HG03342 (cell line): ENCODE data around the gene CCNYL1.
A peak's percentile ranks its signal among the peaks of the same experiment; 100 is the strongest.
"Not testable (repeated sequence)": the region's sequence is repeated elsewhere in the genome, so short reads cannot be mapped to it uniquely, and the experiment has no call there.

ENCODE experiments used
- ATAC-seq: cut with Tn5 transposase; IDR thresholded peaks from one replicate; pipeline ENCODE4 v1.9.1; 2021; ENCODE audit warnings: mild to moderate bottlenecking, moderate library complexity; ENCODE audit not compliant: unreplicated experiment

The CCNYL1 gene

GRCh38 chr2:207696911-207697310, 14.5 kb upstream of the CCNYL1 start:
- not testable (repeated sequence) for ATAC-seq

GRCh38 chr2:207697411-207697810, 14.0 kb upstream of the CCNYL1 start:
- no peak for ATAC-seq

- ATAC-seq = no peak
Observed at GRCh38 chr2:207698301-207698700, 13.1 kb upstream of the CCNYL1 start.

- no peak for ATAC-seq
Observed at GRCh38 chr2:207704078-207704477, 7.4 kb upstream of the CCNYL1 start.

GRCh38 chr2:207704671-207705070, 6.8 kb upstream of the CCNYL1 start:
- no peak for ATAC-seq

- no peak for ATAC-seq
Observed at GRCh38 chr2:207706936-207707860, 4.2 kb upstream of the CCNYL1 start.

- ATAC-seq = peak; percentile 21
Observed at GRCh38 chr2:207711750-207712530, 500 bp downstream of the CCNYL1 start.

- ATAC-seq = no peak
Observed at GRCh38 chr2:207716056-207716455, 4.6 kb downstream of the CCNYL1 start.

- ATAC-seq = no peak
Observed at GRCh38 chr2:207718521-207718920, 7.1 kb downstream of the CCNYL1 start.

GRCh38 chr2:207719008-207719407, 7.6 kb downstream of the CCNYL1 start:
- no peak for ATAC-seq

GRCh38 chr2:207719655-207720054, 8.2 kb downstream of the CCNYL1 start:
- not testable (repeated sequence) for ATAC-seq

- no peak for ATAC-seq
Observed at GRCh38 chr2:207720517-207721187, 9.2 kb downstream of the CCNYL1 start.

- no peak for ATAC-seq
Observed at GRCh38 chr2:207722773-207723424, 11.5 kb downstream of the CCNYL1 start.

GRCh38 chr2:207723425-207723787, 12.0 kb downstream of the CCNYL1 start:
- not testable (repeated sequence) for ATAC-seq

- ATAC-seq = peak; percentile 66
Observed at GRCh38 chr2:207724113-207724512, 12.7 kb downstream of the CCNYL1 start.

GRCh38 chr2:207725873-207726578, 14.6 kb downstream of the CCNYL1 start:
- no peak for ATAC-seq

GRCh38 chr2:207727261-207727660, 15.8 kb downstream of the CCNYL1 start:
- ATAC-seq = no peak

GRCh38 chr2:207729465-207729998, 18.1 kb downstream of the CCNYL1 start:
- ATAC-seq = no peak

GRCh38 chr2:207731138-207731537, 19.7 kb downstream of the CCNYL1 start:
- no peak for ATAC-seq
